ENCODE data around the gene LSM11.

LSM11 gene

GRCh38 chr5:157749462-157749799 lies 5.9 kb downstream of the LSM11 start:
- Histone ChIP-seq H2AFZ (ENCODE audit: insufficient read depth, low read length, poor library complexity) (no peak overlapping the region), H2BK120ac (ENCODE audit: insufficient read depth, low read length, poor library complexity) (no peak overlapping the region), H3K4ac (ENCODE audit: low read depth, low read length) (no peak overlapping the region), H2AK5ac (ENCODE audit: low read length) (no peak overlapping the region), H3K4me3 (ENCODE audit: low read depth, low read length) (no peak overlapping the region), H3K79me2 (ENCODE audit: control insufficient read depth, insufficient read depth, low read length, poor library complexity) (no peaks in the 10 kb centered on the region), H3K18ac (ENCODE audit: low read length) (no peak overlapping the region), H3K14ac (ENCODE audit: low read length) (no peak overlapping the region), H2BK12ac (ENCODE audit: low read length) (no peak overlapping the region), H4K91ac (ENCODE audit: low read depth, low read length) (no peak overlapping the region), H4K12ac (ENCODE audit: low read depth, low read length) (no peak overlapping the region), H4K8ac (ENCODE audit: low read depth, low read length) (no peak overlapping the region), H2BK5ac (ENCODE audit: low read depth, low read length, poor library complexity) (no peak overlapping the region), H3K4me1 (ENCODE audit: control insufficient read depth in 1 of 2, insufficient read depth in 2 of 2, low read length in 2 of 2) (peaks cover 0 to 4% of the 10 kb centered on the region in 2 experiments), H3K9me3 (ENCODE audit: insufficient read depth, low read depth, low read length) (no peaks in the 10 kb centered on the region), H3K9ac (ENCODE audit: low read length) (no peak overlapping the region), H3K23ac (ENCODE audit: low read length) (no peak overlapping the region), H3K36me3 (ENCODE audit: control insufficient read depth in 1 of 2, insufficient read depth in 2 of 2, low read length in 2 of 2) (peaks cover 2 to 5% of the 10 kb centered on the region in 2 experiments), H3K4me2 (ENCODE audit: low read length) (no peak overlapping the region), H3K79me1 (ENCODE audit: low read length) (no peaks in the 10 kb centered on the region), H3K27me3 (ENCODE audit: insufficient read depth, low read length) (no peaks in the 10 kb centered on the region), H3K27ac (ENCODE audit: low read depth, low read length) (no peak overlapping the region)
- no CpG with 5 or more reads among the region's 11 CpGs for WGBS (ENCODE audit: extremely low coverage, insufficient coverage, insufficient read length)
- no peak for DNase-seq

- peaks cover 4 to 11% of the 10 kb centered on the region in 2 experiments for H3K36me3 ChIP-seq (ENCODE audit: control insufficient read depth in 1 of 2, insufficient read depth in 2 of 2, low read length in 2 of 2)
- WGBS (ENCODE audit: extremely low coverage, insufficient coverage, insufficient read length) = no CpG with 5 or more reads among the region's 1 CpG
- no peak overlapping the region for H3K4me3 ChIP-seq (ENCODE audit: low read depth, low read length)
- H3K79me1 ChIP-seq (ENCODE audit: low read length) = no peaks in the 10 kb centered on the region
- H2BK120ac ChIP-seq (ENCODE audit: insufficient read depth, low read length, poor library complexity) = no peak overlapping the region
- H2AK5ac ChIP-seq (ENCODE audit: low read length) = no peak overlapping the region
- no peak overlapping the region for H2BK5ac ChIP-seq (ENCODE audit: low read depth, low read length, poor library complexity)
- no peak overlapping the region for H2BK12ac ChIP-seq (ENCODE audit: low read length)
- no peaks in the 10 kb centered on the region for H3K79me2 ChIP-seq (ENCODE audit: control insufficient read depth, insufficient read depth, low read length, poor library complexity)
- H3K4me1 ChIP-seq (ENCODE audit: control insufficient read depth in 1 of 2, insufficient read depth in 2 of 2, low read length in 2 of 2) = no peaks in the 10 kb centered on the region
- H3K4ac ChIP-seq (ENCODE audit: low read depth, low read length) = no peak overlapping the region
- no peak overlapping the region for H3K9ac ChIP-seq (ENCODE audit: low read length)
- no peak overlapping the region for H3K23ac ChIP-seq (ENCODE audit: low read length)
- H3K18ac ChIP-seq (ENCODE audit: low read length) = no peak overlapping the region
- no peak overlapping the region for H2AFZ ChIP-seq (ENCODE audit: insufficient read depth, low read length, poor library complexity)
- H3K4me2 ChIP-seq (ENCODE audit: low read length) = no peak overlapping the region
- DNase-seq = no peak
- no peak overlapping the region for H3K14ac ChIP-seq (ENCODE audit: low read length)
- no peaks in the 10 kb centered on the region for H3K27me3 ChIP-seq (ENCODE audit: insufficient read depth, low read length)
- no peak overlapping the region for H3K27ac ChIP-seq (ENCODE audit: low read depth, low read length)
- H3K9me3 ChIP-seq (ENCODE audit: insufficient read depth, low read depth, low read length) = no peaks in the 10 kb centered on the region
- no peak overlapping the region for H4K91ac ChIP-seq (ENCODE audit: low read depth, low read length)
- no peak overlapping the region for H4K8ac ChIP-seq (ENCODE audit: low read depth, low read length)
- no peak overlapping the region for H4K12ac ChIP-seq (ENCODE audit: low read depth, low read length)
Observed at GRCh38 chr5:157750320-157750719, 6.8 kb downstream of the LSM11 start.

GRCh38 chr5:157756122-157756521 lies 12.6 kb downstream of the LSM11 start:
- no peak overlapping the region for H2BK5ac ChIP-seq (ENCODE audit: low read depth, low read length, poor library complexity)
- H3K36me3 ChIP-seq (ENCODE audit: control insufficient read depth in 1 of 2, insufficient read depth in 2 of 2, low read length in 2 of 2) = peaks cover 4 to 16% of the 10 kb centered on the region in 2 experiments
- H3K14ac ChIP-seq (ENCODE audit: low read length) = no peak overlapping the region
- no peak overlapping the region for H3K4me3 ChIP-seq (ENCODE audit: low read depth, low read length)
- H3K27me3 ChIP-seq (ENCODE audit: insufficient read depth, low read length) = no peaks in the 10 kb centered on the region
- H3K18ac ChIP-seq (ENCODE audit: low read length) = no peak overlapping the region
- no peak overlapping the region for H3K4ac ChIP-seq (ENCODE audit: low read depth, low read length)
- no peaks in the 10 kb centered on the region for H3K79me1 ChIP-seq (ENCODE audit: low read length)
- H3K9ac ChIP-seq (ENCODE audit: low read length) = no peak overlapping the region
- no peak overlapping the region for H2AK5ac ChIP-seq (ENCODE audit: low read length)
- H3K79me2 ChIP-seq (ENCODE audit: control insufficient read depth, insufficient read depth, low read length, poor library complexity) = no peaks in the 10 kb centered on the region
- no peak for DNase-seq
- H2BK120ac ChIP-seq (ENCODE audit: insufficient read depth, low read length, poor library complexity) = no peak overlapping the region
- H3K4me2 ChIP-seq (ENCODE audit: low read length) = no peak overlapping the region
- H3K4me1 ChIP-seq (ENCODE audit: control insufficient read depth in 1 of 2, insufficient read depth in 2 of 2, low read length in 2 of 2) = no peaks in the 10 kb centered on the region
- H2BK12ac ChIP-seq (ENCODE audit: low read length) = no peak overlapping the region
- H4K91ac ChIP-seq (ENCODE audit: low read depth, low read length) = no peak overlapping the region
- H3K23ac ChIP-seq (ENCODE audit: low read length) = no peak overlapping the region
- H2AFZ ChIP-seq (ENCODE audit: insufficient read depth, low read length, poor library complexity) = no peak overlapping the region
- no peak overlapping the region for H4K12ac ChIP-seq (ENCODE audit: low read depth, low read length)
- no CpG with 5 or more reads among the region's 3 CpGs for WGBS (ENCODE audit: extremely low coverage, insufficient coverage, insufficient read length)
- H3K9me3 ChIP-seq (ENCODE audit: insufficient read depth, low read depth, low read length) = no peaks in the 10 kb centered on the region
- H4K8ac ChIP-seq (ENCODE audit: low read depth, low read length) = no peak overlapping the region
- H3K27ac ChIP-seq (ENCODE audit: low read depth, low read length) = no peak overlapping the region

GRCh38 chr5:157758706-157759105 lies 15.2 kb downstream of the LSM11 start:
- H4K91ac ChIP-seq (ENCODE audit: low read depth, low read length) = no peak overlapping the region
- H3K79me1 ChIP-seq (ENCODE audit: low read length) = no peaks in the 10 kb centered on the region
- peaks cover 4 to 12% of the 10 kb centered on the region in 2 experiments for H3K36me3 ChIP-seq (ENCODE audit: control insufficient read depth in 1 of 2, insufficient read depth in 2 of 2, low read length in 2 of 2)
- H4K8ac ChIP-seq (ENCODE audit: low read depth, low read length) = no peak overlapping the region
- no peak overlapping the region for H3K23ac ChIP-seq (ENCODE audit: low read length)
- H3K27me3 ChIP-seq (ENCODE audit: insufficient read depth, low read length) = no peaks in the 10 kb centered on the region
- no peaks in the 10 kb centered on the region for H3K79me2 ChIP-seq (ENCODE audit: control insufficient read depth, insufficient read depth, low read length, poor library complexity)
- no peak overlapping the region for H2AK5ac ChIP-seq (ENCODE audit: low read length)
- H2BK5ac ChIP-seq (ENCODE audit: low read depth, low read length, poor library complexity) = no peak overlapping the region
- no peak overlapping the region for H3K4me3 ChIP-seq (ENCODE audit: low read depth, low read length)
- H3K18ac ChIP-seq (ENCODE audit: low read length) = no peak overlapping the region
- H3K9ac ChIP-seq (ENCODE audit: low read length) = no peak overlapping the region
- H2AFZ ChIP-seq (ENCODE audit: insufficient read depth, low read length, poor library complexity) = no peak overlapping the region
- no peak overlapping the region for H3K4ac ChIP-seq (ENCODE audit: low read depth, low read length)
- no peak overlapping the region for H2BK12ac ChIP-seq (ENCODE audit: low read length)
- no peak overlapping the region for H3K27ac ChIP-seq (ENCODE audit: low read depth, low read length)
- no peak for DNase-seq
- no peaks in the 10 kb centered on the region for H3K9me3 ChIP-seq (ENCODE audit: insufficient read depth, low read depth, low read length)
- H3K4me1 ChIP-seq (ENCODE audit: control insufficient read depth in 1 of 2, insufficient read depth in 2 of 2, low read length in 2 of 2) = no peaks in the 10 kb centered on the region
- H3K4me2 ChIP-seq (ENCODE audit: low read length) = no peak overlapping the region
- no peak overlapping the region for H3K14ac ChIP-seq (ENCODE audit: low read length)
- WGBS (ENCODE audit: extremely low coverage, insufficient coverage, insufficient read length) = no CpG with 5 or more reads among the region's 1 CpG
- H2BK120ac ChIP-seq (ENCODE audit: insufficient read depth, low read length, poor library complexity) = no peak overlapping the region
- H4K12ac ChIP-seq (ENCODE audit: low read depth, low read length) = no peak overlapping the region

Measured in trophoblast cell (in vitro differentiated cells and primary cell).